Measurements from ENCODE around the gene PTPRT. TPM values are rescaled to one million over a fixed set of nuclear protein-coding genes. Genes with fewer than 3 reads are reported as not detected.
A peak's percentile ranks its signal among the peaks of the same experiment; 100 is the strongest.

Gene PTPRT
- total and polyA plus RNA-seq, 10 of the 15 experiments (the other 5 are each of a cell fraction or from before 2014, with no cell fraction given) = not detected

DNA sequence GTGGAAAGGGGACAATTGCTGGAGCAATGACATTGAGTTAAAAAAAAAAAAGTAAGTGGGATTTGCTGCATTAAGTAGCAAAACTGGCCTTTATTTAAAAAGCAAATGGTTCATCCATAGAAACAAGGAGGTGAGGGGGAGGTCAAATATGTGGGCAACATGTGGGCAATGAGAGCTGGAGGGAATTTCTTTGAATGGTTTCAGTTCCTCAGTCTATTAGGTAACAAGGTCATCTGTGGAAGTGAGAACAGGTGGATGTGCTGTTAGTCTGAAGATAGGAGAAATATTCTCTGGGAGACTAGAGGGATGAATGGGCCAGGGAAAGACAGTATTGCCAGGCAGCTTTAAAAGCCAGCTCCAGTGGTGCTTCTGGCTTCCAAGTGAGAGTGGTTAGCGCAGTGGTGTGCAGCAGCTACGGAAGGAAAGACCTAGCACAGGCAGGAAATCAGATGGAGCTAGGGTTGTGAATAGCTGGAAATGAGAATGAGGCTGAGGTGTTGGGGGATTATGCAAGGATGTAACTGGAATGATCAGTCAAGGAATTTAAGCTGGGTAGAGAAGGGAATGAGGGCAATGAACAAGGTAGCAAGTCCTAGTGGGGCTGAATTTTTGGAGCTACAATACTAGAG is 727.6 kb downstream of the PTPRT start:
- TF ChIP-seq DPF2 (IDR thresholded peaks at IDR 0.05) (peak; percentile 72), IKZF2 (IDR thresholded peaks at IDR 0.05) (peak; percentile 65 to 70), PAX5 (IDR thresholded peaks at IDR 0.05; ENCODE audit: borderline replicate concordance, low read depth, low read length) (peak; percentile 60; the same call in 1 of the 2 replicates), BCL11A (IDR thresholded peaks at IDR 0.05; ENCODE audit: low read depth, low read length) (peak; percentile 79), ATF7 (IDR thresholded peaks at IDR 0.05; ENCODE audit: low read depth) (no peak), NFIC (IDR thresholded peaks at IDR 0.05; ENCODE audit: low read depth, low read length) (0 out of 2 replicates have a peak, but pooled peaks have one; percentile 19), HCFC1 (IDR thresholded peaks at IDR 0.05; ENCODE audit: low read length) (no peak), IKZF1 (conservative IDR thresholded peaks at IDR 0.05) (peak; percentile 75), SRF (IDR thresholded peaks at IDR 0.05; ENCODE audit: low read depth in 2 of 2, low read length in 2 of 2) (no peak), TBL1XR1 (IDR thresholded peaks at IDR 0.05; ENCODE audit: low read depth, low read length) (0 out of 2 replicates have a peak, but pooled peaks have one; percentile 62), BMI1 (IDR thresholded peaks at IDR 0.05; ENCODE audit: borderline replicate concordance) (0 out of 2 replicates have a peak, but pooled peaks have one; percentile 28), RELB (IDR thresholded peaks at IDR 0.05; ENCODE audit: low read depth) (peak; percentile 55; the same call in 1 of the 2 replicates), BRCA1 (IDR thresholded peaks at IDR 0.05; ENCODE audit: low read depth, low read length) (no peak), MEF2B (IDR thresholded peaks at IDR 0.05; ENCODE audit: partially characterized antibody, poor library complexity, severe bottlenecking) (no peak), NR2F1 (conservative IDR thresholded peaks at IDR 0.05) (peak; percentile 92), CBFB (IDR thresholded peaks at IDR 0.05; ENCODE audit: low read depth) (no peak), TCF12 (IDR thresholded peaks at IDR 0.05; ENCODE audit: low read depth, low read length) (0 out of 2 replicates have a peak, but pooled peaks have one; percentile 43), EP300 (IDR thresholded peaks at IDR 0.05; ENCODE audit: borderline replicate concordance in 1 of 2, control insufficient read depth in 1 of 2, low read depth in 2 of 2, low read length in 2 of 2) (peak; percentile 73 to 79; a peak in 2 of 4 replicates), SPI1 (IDR thresholded peaks at IDR 0.05; ENCODE audit: borderline replicate concordance, insufficient read depth, low read depth, low read length) (peak; percentile 96), IRF4 (IDR thresholded peaks at IDR 0.05; ENCODE audit: low read depth, low read length) (peak; percentile 83), MTA2 (IDR thresholded peaks at IDR 0.05; ENCODE audit: low read depth) (peak; percentile 67), RUNX3 (IDR thresholded peaks at IDR 0.05; ENCODE audit: low read length) (peak; percentile 82), EED (IDR thresholded peaks at IDR 0.05; ENCODE audit: low read depth) (peak; percentile 84)
- ChIA-PET SMC1A (ENCODE audit: uncharacterized antibody, unreplicated experiment) (interaction anchor here (0.9 to 1.4 kb wide), 5 partner anchors 9 to 27 kb away, joined by 3 to 4 read pairs (median 3); no protein-coding TSS in a partner anchor), POLR2A (no interaction called here), CTCF (interaction anchor here (0.7 to 1.6 kb wide), 2 partner anchors 22 to 1728 kb away, joined by 3 to 4 read pairs; no protein-coding TSS in a partner anchor), RAD21 (ENCODE audit: unreplicated experiment) (no interaction called here)
- in situ Hi-C loops (cut with MboI) (no loop called here), intact Hi-C loops (cut with micrococcal nuclease; ENCODE audit: unreplicated experiment) (no loop called here)
- no peak overlapping the region for H3K4me3 ChIP-seq
- ATAC-seq = peak; percentile 85
- H3K9ac ChIP-seq (ENCODE audit: control insufficient read depth, insufficient read depth, low read length) = no peak overlapping the region
- no peak overlapping the region for H2AFZ ChIP-seq (ENCODE audit: control insufficient read depth, low read depth, low read length)
- no peaks in the 10 kb centered on the region for H3K9me3 ChIP-seq (replicated peaks; ENCODE audit: control insufficient read depth, insufficient read depth, low read length)
- no peaks in the 10 kb centered on the region for H3K79me2 ChIP-seq (ENCODE audit: control insufficient read depth, insufficient read depth, low read length)
- 0% methylated on average over 2 of the region's 2 CpGs for WGBS (ENCODE audit: insufficient coverage, insufficient replicate concordance, low lambda C conversion rate, missing lambda C conversion rate)
- FAIRE-seq = no peak
- H3K4me1 ChIP-seq (ENCODE audit: control insufficient read depth, insufficient read depth, low read length) = no peaks in the 10 kb centered on the region
- H4K20me1 ChIP-seq (ENCODE audit: control insufficient read depth, insufficient read depth) = no peaks in the 10 kb centered on the region
- DNase-seq (ENCODE audit: low read depth, low spot score) = peak; percentile 15
- H3K27ac ChIP-seq (ENCODE audit: control insufficient read depth, insufficient read depth) = no peak overlapping the region
- peak overlapping the region; percentile 50; the same call in 1 of the 2 replicates for H3K4me2 ChIP-seq (ENCODE audit: control insufficient read depth, insufficient read depth)
- no peaks in the 10 kb centered on the region for H3K27me3 ChIP-seq (replicated peaks in 1 of 2; ENCODE audit: control insufficient read depth in 2 of 2, insufficient read depth in 2 of 2, low read length in 1 of 2)
- BruUV-seq (replicated peaks) = no TSS peak
- no peaks in the 10 kb centered on the region for H3K36me3 ChIP-seq (ENCODE audit: control insufficient read depth in 2 of 2, insufficient read depth in 2 of 2, low read length in 1 of 2)
